GM19328 (cell line): ENCODE data around the gene GTF3C5.

ENCODE experiments used
- ATAC-seq: cut with Tn5 transposase; IDR thresholded peaks from one replicate; pipeline ENCODE4 v1.9.1; 2021; ENCODE audit warnings: mild to moderate bottlenecking, moderate library complexity; ENCODE audit not compliant: unreplicated experiment

Gene GTF3C5

DNA sequence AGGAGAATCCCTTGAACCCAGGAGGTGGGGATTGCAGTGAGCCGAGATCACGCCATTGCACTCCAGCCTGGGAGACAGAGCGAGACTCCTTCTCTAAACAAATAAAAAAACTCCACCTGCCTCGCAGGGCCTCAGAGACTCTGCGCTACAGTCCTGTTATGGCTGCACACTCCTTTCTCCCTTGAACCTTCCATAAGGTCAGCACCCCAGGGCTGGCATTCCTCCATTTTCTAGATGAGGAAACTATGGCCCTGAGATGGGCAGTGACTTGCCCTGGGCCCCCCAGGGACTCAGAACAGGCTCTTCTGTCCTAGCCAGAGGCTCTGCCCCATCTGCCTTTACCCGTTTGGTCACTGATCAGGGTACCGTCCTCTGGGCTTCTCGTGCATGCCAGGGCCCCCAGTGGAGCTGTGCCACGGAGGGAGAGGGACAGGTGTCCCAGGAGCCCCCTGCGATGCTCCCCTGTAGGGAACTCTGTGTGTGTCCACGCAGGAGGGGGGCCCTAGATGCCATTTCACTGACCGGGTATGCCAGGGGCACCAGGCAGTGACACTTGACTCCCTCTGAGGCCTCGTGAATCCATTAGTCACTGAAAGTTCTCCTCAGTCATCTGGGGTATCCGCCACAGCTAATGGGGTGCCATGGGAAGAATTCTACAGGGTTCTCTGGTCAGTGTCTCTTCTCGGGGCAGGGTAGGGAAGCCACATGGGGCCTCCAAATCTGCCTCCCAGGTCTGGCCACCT lies 74.1 kb downstream of the GTF3C5 start:
- no peak for ATAC-seq

DNA sequence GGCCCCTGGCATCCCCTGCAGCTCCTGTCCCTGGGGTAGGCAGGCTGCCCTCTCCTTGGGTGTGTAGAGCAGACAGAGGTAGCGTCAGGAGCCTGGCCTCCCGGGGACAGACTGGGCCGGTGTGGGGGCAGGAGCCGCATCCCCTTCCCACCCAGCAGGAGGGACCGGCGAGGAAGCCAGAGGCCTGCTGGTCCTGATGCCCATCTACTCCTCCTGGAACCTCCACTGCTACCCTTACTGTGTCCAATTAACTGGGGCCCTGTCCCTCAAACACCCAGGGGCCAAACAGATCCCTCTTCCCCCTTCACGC lies 74.6 kb downstream of the GTF3C5 start:
- ATAC-seq: no peak

GRCh38 chr9:133106511-133107244 lies 75.9 kb downstream of the GTF3C5 start:
- no peak for ATAC-seq

DNA sequence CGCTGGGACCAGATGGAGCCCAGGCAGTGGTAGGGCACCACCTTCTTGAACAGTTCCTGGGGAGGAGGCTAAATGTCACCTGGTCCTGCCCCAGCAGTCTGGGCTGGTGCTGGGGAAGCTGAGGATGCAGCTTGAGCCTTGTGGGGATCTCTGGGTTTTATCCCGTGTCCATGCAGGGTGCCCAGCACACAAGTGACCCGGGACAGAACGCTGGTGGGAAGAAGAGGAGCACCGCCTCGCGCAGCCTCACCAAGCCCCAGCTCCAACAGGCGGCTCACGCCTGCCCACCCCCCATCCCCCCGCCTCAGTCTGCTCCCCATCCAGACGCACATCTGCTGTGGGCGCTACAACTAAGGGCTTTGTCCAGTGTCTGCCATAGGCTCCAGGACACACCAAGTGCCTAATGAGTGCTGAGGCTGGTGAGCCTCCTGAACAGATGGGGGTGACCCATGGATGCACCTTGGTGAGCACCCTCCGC lies 76.5 kb downstream of the GTF3C5 start:
- ATAC-seq: no peak
